K562 (cell line): ENCODE measurements around the gene RAD51D. TPM values are rescaled to one million over a fixed set of nuclear protein-coding genes. Genes with fewer than 3 reads are reported as not detected.

Experiments used
- ATAC-seq: fragments of 200-7000 bp; cut with Tn5 transposase; 3 replicates; pipeline ENCODE4 v1.9.1; 2020; ENCODE audit warnings: moderate library complexity
- BruUV-seq: library from RNA; stranded (reverse); fragments of 400-500 nt; replicated peaks from 2 replicates; lab custom pipeline; 2021; lab: Mats Ljungman, UMichigan
- CTCF ChIA-PET: fragments of 300-600 bp; formaldehyde crosslinking; extraction: SDS; loops from one replicate; lab custom pipeline; 2021; ENCODE audit warnings: low intra/inter-chr PET ratio; lab: Yijun Ruan, JAX
- POLR2A ChIA-PET: fragments of 300-600, 350-650 bp; sonication (Branson Sonifier 250); formaldehyde crosslinking; extraction: SDS; loops from one replicate; lab custom pipeline; 2021; ENCODE audit warnings: antibody characterized with exemption, inconsistent platforms; lab: Yijun Ruan, JAX
- DNase-seq, 4 experiments: peaks; one replicate each; pipeline versions ENCODE4 v3.0.0 to v3.0.0-alpha.2; 2011 to 2018; ENCODE audit warnings: low spot score in 3 of 4, mixed read lengths in 3 of 4; ENCODE audit errors: extremely low read depth in 1 of 4
- FAIRE-seq: peaks from 2 replicates; lab custom pipeline; 2011; peaks lifted over from hg19 to GRCh38; lab: Jason Lieb, UNC
- H2AFZ ChIP-seq: 2 replicates; pipeline ENCODE4 v1.6.0; 2011; ENCODE audit warnings: low read depth, low read length, control low read depth, inconsistent platforms
- H3K27ac ChIP-seq: fragments of 200-600 bp; 3 replicates; pipeline ENCODE4 v1.8.0; 2011; ENCODE audit warnings: low read depth, mild to moderate bottlenecking, control low read depth, inconsistent platforms, low read length, moderate library complexity, mixed read lengths; ENCODE audit errors: extremely low read depth
- H3K27me3 ChIP-seq, 2 experiments: fragments of 300-600 bp in 1 of 2; 2 replicates in 1 of 2; 3 replicates in 1 of 2; pipeline versions ENCODE4 v1.6.0 to v1.8.0; 2011; ENCODE audit warnings: inconsistent platforms in 2 of 2, low read length in 2 of 2, mild to moderate bottlenecking in 1 of 2, mixed read lengths in 1 of 2, moderate library complexity in 1 of 2; ENCODE audit not compliant: control insufficient read depth in 2 of 2, insufficient read depth in 2 of 2
- H3K36me3 ChIP-seq: fragments of 300-600 bp; 3 replicates; pipeline ENCODE4 v1.8.0; 2011; ENCODE audit warnings: mild to moderate bottlenecking, low read length, inconsistent platforms; ENCODE audit not compliant: control insufficient read depth, insufficient read depth
- H3K4me1 ChIP-seq, 2 experiments: fragments of 200-600 bp in 1 of 2; replicated peaks in 1 of 2; 2 replicates in 1 of 2; 3 replicates in 1 of 2; pipeline versions ENCODE4 v1.5.1 to v1.8.0; 2011; ENCODE audit warnings: inconsistent platforms in 2 of 2, low read length in 2 of 2, mild to moderate bottlenecking in 1 of 2, mixed read lengths in 1 of 2, moderate library complexity in 1 of 2; ENCODE audit not compliant: control insufficient read depth in 2 of 2, insufficient read depth in 2 of 2
- H3K4me2 ChIP-seq: 2 replicates; pipeline ENCODE4 v1.6.1; 2011; ENCODE audit warnings: low read length, control low read depth, inconsistent platforms, mixed read lengths; ENCODE audit not compliant: insufficient read depth
- H3K4me3 ChIP-seq: fragments of 200-600 bp; sonication (generic), shearing (Covaris generic); 2 replicates; pipeline ENCODE4 v1.5.1; 2016; ENCODE audit warnings: control low read depth, inconsistent platforms
- H3K79me2 ChIP-seq: fragments of 200-600 bp; 3 replicates; pipeline ENCODE4 v1.8.0; 2011; ENCODE audit warnings: low read length, inconsistent platforms; ENCODE audit not compliant: control insufficient read depth, insufficient read depth
- H3K9ac ChIP-seq, 2 experiments: 2 replicates each; pipeline versions ENCODE4 v1.6.0 to v1.6.1; 2011; ENCODE audit warnings: low read depth in 2 of 2, low read length in 2 of 2, control low read depth in 1 of 2, inconsistent platforms in 1 of 2, mild to moderate bottlenecking in 1 of 2, mixed read lengths in 1 of 2; ENCODE audit not compliant: insufficient read depth in 1 of 2
- H3K9me1 ChIP-seq: one replicate; pipeline ENCODE4 v1.6.0; 2011; ENCODE audit warnings: inconsistent platforms, mild to moderate bottlenecking, low read length, moderate library complexity; ENCODE audit not compliant: control insufficient read depth, insufficient read depth
- H3K9me3 ChIP-seq: replicated peaks from 2 replicates; pipeline ENCODE4 v1.5.1; 2011; ENCODE audit warnings: low read depth, low read length, inconsistent platforms; ENCODE audit not compliant: control insufficient read depth, insufficient read depth
- H4K20me1 ChIP-seq: replicated peaks from 2 replicates; pipeline ENCODE4 v1.6.1; 2011; ENCODE audit warnings: low read length, inconsistent platforms, mixed read lengths; ENCODE audit not compliant: control insufficient read depth, insufficient read depth
- ADNP ChIP-seq: fragments of 200-800 bp; sonication (Bioruptor generic); IDR thresholded peaks from 2 replicates; pipeline ENCODE4 v1.6.1; 2016; ENCODE audit warnings: missing genetic modification characterization, missing compliant biosample characterization
- CBX1 ChIP-seq: sonication (generic); IDR thresholded peaks from 2 replicates; pipeline ENCODE4 v1.6.1; 2016; ENCODE audit warnings: antibody characterized with exemption, low read depth, mild to moderate bottlenecking
- CREB3 ChIP-seq: fragments of 450-650 bp; conservative IDR thresholded peaks from 2 replicates; pipeline ENCODE4 v1.6.1; 2016; ENCODE audit warnings: missing genetic modification characterization, low read depth, mild to moderate bottlenecking, missing compliant biosample characterization, moderate library complexity
- GTF2A2 ChIP-seq: IDR thresholded peaks from 2 replicates; pipeline ENCODE4 v1.6.1; 2016; ENCODE audit warnings: mild to moderate bottlenecking, missing genetic modification characterization, missing compliant biosample characterization
- ILK ChIP-seq: fragments of 450-650 bp; IDR thresholded peaks from 2 replicates; pipeline ENCODE4 v1.6.1; 2016; ENCODE audit warnings: missing genetic modification characterization, low read depth, mild to moderate bottlenecking, missing compliant biosample characterization, moderate library complexity, borderline replicate concordance
- KAT2B ChIP-seq: IDR thresholded peaks from one replicate; pipeline ENCODE4 v1.6.1; 2012; ENCODE audit warnings: low read depth, mild to moderate bottlenecking, control low read depth, inconsistent platforms, low read length, moderate library complexity
- KLF1 ChIP-seq: fragments of 450-650 bp; IDR thresholded peaks from 2 replicates; pipeline ENCODE4 v1.6.1; 2016; ENCODE audit warnings: missing genetic modification characterization, missing compliant biosample characterization
- MAFF ChIP-seq: IDR thresholded peaks from 2 replicates; pipeline ENCODE4 v1.6.1; 2012; ENCODE audit warnings: low read length, improper control_type of control experiment
- NFYB ChIP-seq: IDR thresholded peaks from 2 replicates; pipeline ENCODE4 v1.6.1; 2011; ENCODE audit warnings: mild to moderate bottlenecking, moderate library complexity; ENCODE audit not compliant: insufficient read length; ENCODE audit errors: extremely low read depth
- POLR2G ChIP-seq: fragments of 200-400 bp; formaldehyde crosslinking; IDR thresholded peaks from 2 replicates; pipeline ENCODE4 v1.6.1; 2017; ENCODE audit warnings: low read depth, mild to moderate bottlenecking, antibody characterized with exemption, low read length, moderate library complexity
- RBM17 ChIP-seq: fragments of 200-400 bp; formaldehyde crosslinking; IDR thresholded peaks from 2 replicates; pipeline ENCODE4 v1.6.1; 2017; ENCODE audit warnings: low read depth, mild to moderate bottlenecking, low read length, borderline replicate concordance
- SP1 ChIP-seq: sonication (generic); formaldehyde crosslinking; IDR thresholded peaks from 2 replicates; pipeline ENCODE4 v1.8.1; 2022; ENCODE audit warnings: mild to moderate bottlenecking, missing genetic modification reagents
- VEZF1 ChIP-seq: fragments of 200-800 bp; sonication (Bioruptor generic); IDR thresholded peaks from 2 replicates; pipeline ENCODE4 v1.6.1; 2017; ENCODE audit warnings: missing genetic modification characterization, missing compliant biosample characterization
- ZNF124 ChIP-seq: sonication (generic); formaldehyde crosslinking; IDR thresholded peaks from 2 replicates; pipeline ENCODE4 v1.8.1; 2022; ENCODE audit warnings: missing genetic modification reagents
- ZNF57 ChIP-seq: fragments of 450-650 bp; formaldehyde crosslinking; IDR thresholded peaks from 2 replicates; pipeline ENCODE4 v1.4.0; 2020; ENCODE audit warnings: mild to moderate bottlenecking, moderate library complexity
- WGBS: fragments of 100-300 bp; shearing (Covaris generic); methylation state at CpG from one replicate; pipeline ENCODE4 v1.1.6; 2016; ENCODE audit warnings: low coverage, mixed read lengths; ENCODE audit not compliant: insufficient coverage; ENCODE audit errors: missing lambda C conversion rate; 5-methylcytosine and 5-hydroxymethylcytosine counted together
- in situ Hi-C: fragments of 300-500 bp; cut with MboI; formaldehyde crosslinking; loops from 4 replicates; pipeline ENCODE4 v1.15.0; 2018; ENCODE audit warnings: inconsistent platforms, mixed read lengths
- intact Hi-C: fragments of 100-400 bp; cut with micrococcal nuclease; formaldehyde crosslinking; loops from 2 replicates; pipeline ENCODE4 v1.14.2; 2022
- polyA plus RNA-seq, 8 experiments: library from polyadenylated mRNA; depleted of rRNA in 4 of 8; stranded (reverse) in 5 of 8; unstranded in 3 of 8; fragments of >200 nt; fragmentation: Nextera tagmentation in 2 of 8; fragmentation: Illumina TruSeq in 1 of 8; extraction: Ambion mirVana in 2 of 8; extraction: Trizol in 1 of 8; gene quantifications; 2 replicates each; pipeline versions ENCODE4 v1.2.1 to v1.2.3, GENCODE V29; 2011 to 2014; ENCODE audit warnings: inconsistent platforms in 1 of 8, missing spikeins in 1 of 8
- total RNA-seq, 7 experiments: library from RNA; depleted of rRNA in 6 of 7; stranded (reverse); fragments of >200 nt in 6 of 7; fragmentation: Illumina TruSeq in 2 of 7; extraction: Trizol in 2 of 7; gene quantifications; 2 replicates each; pipeline versions ENCODE4 v1.2.1 to v1.2.3, GENCODE V29; 2011 to 2021; ENCODE audit warnings: low replicate concordance in 1 of 7
- TF ChIP-seq, protein P1 (sequence below): fragments of 450-650 bp; IDR thresholded peaks from 2 replicates; pipeline ENCODE4 v1.6.1; 2018; ENCODE audit not compliant: partially characterized antibody

The RAD51D gene
- total and polyA plus RNA-seq, 9 of the 15 experiments (the other 6 are each of a cell fraction or from before 2014, with no cell fraction given) = 2.2 to 16.9 (median 8.7) TPM

GRCh38 chr17:35166526-35166925 lies 46.9 kb upstream of the RAD51D start:
- Histone ChIP-seq H4K20me1 (no peaks in the 10 kb centered on the region), H3K4me1 (no peaks in the 10 kb centered on the region; a peak in 1 of 5 replicates), H3K36me3 (no peaks in the 10 kb centered on the region), H3K27ac (no peak overlapping the region)
- 0% methylated on average over 4 of the region's 5 CpGs for WGBS
- FAIRE-seq = no peak
- POLR2A ChIA-PET = interaction anchor here (1.4 kb wide), 1 partner anchor 16 kb away, joined by 4 read pairs; no protein-coding TSS in a partner anchor
- TF ChIP-seq POLR2G = no peak
- TF ChIP-seq ILK (tag) = no peak
- TF ChIP-seq SP1 (CRISPR knock-in tag) = no peak
- TF ChIP-seq ZNF57 = no peak
- no peak for TF ChIP-seq RBM17
- no peak for TF ChIP-seq KAT2B
- no peak for TF ChIP-seq GTF2A2 (tag)
- no peak for TF ChIP-seq CBX1
- TF ChIP-seq MAFF = no peak
- TF ChIP-seq VEZF1 (CRISPR knock-in tag) = no peak
- TF ChIP-seq ZNF124 (CRISPR knock-in tag) = no peak
- TF ChIP-seq, protein P1, sequence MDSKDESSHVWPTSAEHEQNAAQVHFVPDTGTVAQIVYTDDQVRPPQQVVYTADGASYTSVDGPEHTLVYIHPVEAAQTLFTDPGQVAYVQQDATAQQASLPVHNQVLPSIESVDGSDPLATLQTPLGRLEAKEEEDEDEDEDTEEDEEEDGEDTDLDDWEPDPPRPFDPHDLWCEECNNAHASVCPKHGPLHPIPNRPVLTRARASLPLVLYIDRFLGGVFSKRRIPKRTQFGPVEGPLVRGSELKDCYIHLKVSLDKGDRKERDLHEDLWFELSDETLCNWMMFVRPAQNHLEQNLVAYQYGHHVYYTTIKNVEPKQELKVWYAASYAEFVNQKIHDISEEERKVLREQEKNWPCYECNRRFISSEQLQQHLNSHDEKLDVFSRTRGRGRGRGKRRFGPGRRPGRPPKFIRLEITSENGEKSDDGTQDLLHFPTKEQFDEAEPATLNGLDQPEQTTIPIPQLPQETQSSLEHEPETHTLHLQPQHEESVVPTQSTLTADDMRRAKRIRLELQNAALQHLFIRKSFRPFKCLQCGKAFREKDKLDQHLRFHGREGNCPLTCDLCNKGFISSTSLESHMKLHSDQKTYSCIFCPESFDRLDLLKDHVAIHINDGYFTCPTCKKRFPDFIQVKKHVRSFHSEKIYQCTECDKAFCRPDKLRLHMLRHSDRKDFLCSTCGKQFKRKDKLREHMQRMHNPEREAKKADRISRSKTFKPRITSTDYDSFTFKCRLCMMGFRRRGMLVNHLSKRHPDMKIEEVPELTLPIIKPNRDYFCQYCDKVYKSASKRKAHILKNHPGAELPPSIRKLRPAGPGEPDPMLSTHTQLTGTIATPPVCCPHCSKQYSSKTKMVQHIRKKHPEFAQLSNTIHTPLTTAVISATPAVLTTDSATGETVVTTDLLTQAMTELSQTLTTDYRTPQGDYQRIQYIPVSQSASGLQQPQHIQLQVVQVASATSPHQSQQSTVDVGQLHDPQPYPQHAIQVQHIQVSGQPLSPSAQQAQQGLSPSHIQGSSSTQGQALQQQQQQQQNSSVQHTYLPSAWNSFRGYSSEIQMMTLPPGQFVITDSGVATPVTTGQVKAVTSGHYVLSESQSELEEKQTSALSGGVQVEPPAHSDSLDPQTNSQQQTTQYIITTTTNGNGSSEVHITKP = no peak
- TF ChIP-seq NFYB = no peak
- TF ChIP-seq CREB3 (tag) = no peak
- no peak for TF ChIP-seq ADNP (tag)
- TF ChIP-seq KLF1 (tag) = no peak
- TF ChIP-seq, all 486 proteins: peak for 0
- no peak for ATAC-seq
- intact Hi-C loops (no loop called here), in situ Hi-C loops (loop anchor here (10.0 kb wide), 1 partner anchor 588 kb away; the partner anchor contains the start of gene GAS2L2)
- H3K4me3 ChIP-seq = no peak overlapping the region
- no peak overlapping the region for H2AFZ ChIP-seq
- no peak for DNase-seq
- H3K9ac ChIP-seq = no peak overlapping the region
- no peaks in the 10 kb centered on the region for H3K9me3 ChIP-seq
- no peak overlapping the region for H3K4me2 ChIP-seq
- no peaks in the 10 kb centered on the region for H3K79me2 ChIP-seq
- no peaks in the 10 kb centered on the region for H3K9me1 ChIP-seq
- CTCF ChIA-PET = no interaction called here
- BruUV-seq = no TSS peak
- peaks cover 20 to 57% of the 10 kb centered on the region in 2 experiments for H3K27me3 ChIP-seq
